Effector memory CD4-positive, alpha-beta T cell (primary cell): Measurements from ENCODE around the gene NFIA.

Source experiments
- DNase-seq, 3 donors: peaks; one replicate each; pipeline ENCODE4 v3.0.0-alpha.2; 2020
- H3K27ac ChIP-seq: 2 replicates; pipeline ENCODE4 v1.7.0; 2013; ENCODE audit warnings: mild to moderate bottlenecking, low read length, moderate library complexity; ENCODE audit not compliant: insufficient read depth, poor library complexity, severe bottlenecking
- H3K27me3 ChIP-seq: replicated peaks from 2 replicates; pipeline ENCODE4 v1.7.0; 2013; ENCODE audit warnings: mild to moderate bottlenecking, low read length; ENCODE audit not compliant: insufficient read depth, control insufficient read depth, poor library complexity, severe bottlenecking
- H3K36me3 ChIP-seq: 2 replicates; pipeline ENCODE4 v1.7.0; 2013; ENCODE audit warnings: mild to moderate bottlenecking, low read length, moderate library complexity; ENCODE audit not compliant: control insufficient read depth, insufficient read depth
- H3K4me1 ChIP-seq: 2 replicates; pipeline ENCODE4 v1.7.0; 2013; ENCODE audit warnings: low read length, mild to moderate bottlenecking; ENCODE audit not compliant: control insufficient read depth, insufficient read depth, poor library complexity, severe bottlenecking
- H3K4me3 ChIP-seq: 2 replicates; pipeline ENCODE4 v1.7.0; 2013; ENCODE audit warnings: low read length, low read depth, mild to moderate bottlenecking; ENCODE audit not compliant: insufficient read depth, poor library complexity, severe bottlenecking
- H3K9me3 ChIP-seq: 2 replicates; pipeline ENCODE4 v1.7.0; 2013; ENCODE audit warnings: mild to moderate bottlenecking, low read length, moderate library complexity; ENCODE audit not compliant: control insufficient read depth

NFIA gene

DNA sequence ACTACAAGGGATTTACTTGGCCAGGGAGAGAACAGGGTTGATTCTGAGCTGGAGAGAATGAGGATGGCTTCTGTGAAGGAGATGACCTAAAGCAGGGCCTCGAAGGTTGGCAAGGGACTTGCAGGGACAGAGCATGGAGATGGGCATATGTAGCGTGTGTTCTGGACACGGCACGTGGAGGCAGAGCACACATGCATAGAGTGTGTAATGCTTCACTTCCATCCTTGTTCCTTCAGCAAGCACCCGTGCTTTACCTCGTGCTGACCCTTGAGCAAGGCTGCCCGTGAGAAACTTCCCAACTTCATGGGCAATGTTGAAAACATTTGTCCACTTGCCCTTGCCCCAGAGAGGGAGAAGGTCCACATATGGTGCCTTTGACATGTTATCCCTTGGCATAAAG is 33.1 kb downstream of the NFIA start:
- H3K27ac ChIP-seq, result no peak overlapping the region
- H3K36me3 ChIP-seq, result no peaks in the 10 kb centered on the region
- H3K9me3 ChIP-seq, result no peaks in the 10 kb centered on the region
- DNase-seq, result no peak
- H3K4me1 ChIP-seq, result no peaks in the 10 kb centered on the region
- no peak overlapping the region for H3K4me3 ChIP-seq
- no peaks in the 10 kb centered on the region for H3K27me3 ChIP-seq

DNA sequence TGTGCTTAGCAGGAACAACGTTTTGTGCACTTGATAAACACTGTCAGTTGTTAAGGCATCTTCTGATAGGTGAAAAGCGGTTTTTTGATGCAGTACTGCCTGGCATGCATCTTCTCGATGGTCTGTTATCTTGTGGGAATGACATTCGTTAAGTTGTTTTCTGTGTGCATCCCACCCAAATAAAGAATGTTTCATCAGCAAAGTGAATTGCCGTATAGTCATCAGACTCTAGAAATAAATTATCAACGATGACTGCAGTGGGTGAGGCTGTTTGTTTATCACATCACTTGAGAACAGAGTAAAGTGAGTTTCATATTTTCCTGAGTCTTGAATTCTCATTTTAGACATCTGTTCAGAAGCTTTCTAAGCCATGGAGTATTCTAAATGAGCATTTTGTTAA is 34.1 kb downstream of the NFIA start:
- H3K27me3 ChIP-seq, result no peaks in the 10 kb centered on the region
- no peaks in the 10 kb centered on the region for H3K9me3 ChIP-seq
- H3K4me1 ChIP-seq, result no peaks in the 10 kb centered on the region
- no peak overlapping the region for H3K27ac ChIP-seq
- no peak for DNase-seq
- no peaks in the 10 kb centered on the region for H3K36me3 ChIP-seq
- H3K4me3 ChIP-seq, result no peak overlapping the region

DNA sequence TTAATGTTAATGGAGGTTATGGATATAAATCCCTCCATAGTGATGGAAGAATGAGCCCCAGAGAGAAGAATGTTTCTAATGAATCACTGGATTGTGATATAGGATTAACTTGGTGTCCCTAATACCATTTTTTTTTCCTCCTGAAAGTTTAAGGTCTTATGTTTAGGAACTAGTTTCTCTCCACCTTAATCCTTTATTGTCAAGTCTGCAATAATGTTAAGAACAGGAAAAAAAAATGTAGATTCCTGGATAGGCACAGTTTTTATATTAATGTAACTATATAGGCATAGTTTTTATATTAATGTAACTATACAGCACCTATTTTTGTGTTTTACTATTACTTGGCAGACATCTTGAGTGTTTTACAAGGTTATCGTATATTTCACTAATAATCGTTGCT is 34.9 kb downstream of the NFIA start:
- no peaks in the 10 kb centered on the region for H3K36me3 ChIP-seq
- DNase-seq, result no peak
- no peaks in the 10 kb centered on the region for H3K9me3 ChIP-seq
- no peaks in the 10 kb centered on the region for H3K27me3 ChIP-seq
- H3K4me3 ChIP-seq, result no peak overlapping the region
- H3K27ac ChIP-seq, result no peak overlapping the region
- H3K4me1 ChIP-seq, result no peaks in the 10 kb centered on the region

DNA sequence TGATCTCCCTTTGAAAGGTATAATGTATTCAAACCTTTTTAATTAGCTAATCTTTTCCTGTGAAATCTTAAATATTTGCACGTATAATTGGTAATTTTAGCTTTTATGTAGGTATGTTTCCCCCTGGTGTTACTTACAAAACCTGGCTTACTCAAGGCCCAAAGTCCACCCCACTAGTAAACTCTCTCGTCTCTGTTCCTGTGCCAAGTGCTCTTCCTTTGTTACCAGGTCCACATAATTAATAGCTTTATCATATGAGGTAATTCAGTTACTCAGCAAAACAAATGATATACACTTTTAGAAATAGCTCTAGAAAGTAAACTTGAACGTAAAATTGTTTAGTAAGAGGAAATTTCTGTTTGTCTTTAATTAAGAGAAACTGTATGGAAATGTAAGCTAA is 36.7 kb downstream of the NFIA start:
- Histone ChIP-seq H3K36me3 (no peaks in the 10 kb centered on the region), H3K9me3 (no peaks in the 10 kb centered on the region), H3K27me3 (no peaks in the 10 kb centered on the region), H3K4me3 (no peak overlapping the region), H3K27ac (no peak overlapping the region), H3K4me1 (no peaks in the 10 kb centered on the region)
- no peak for DNase-seq

DNA sequence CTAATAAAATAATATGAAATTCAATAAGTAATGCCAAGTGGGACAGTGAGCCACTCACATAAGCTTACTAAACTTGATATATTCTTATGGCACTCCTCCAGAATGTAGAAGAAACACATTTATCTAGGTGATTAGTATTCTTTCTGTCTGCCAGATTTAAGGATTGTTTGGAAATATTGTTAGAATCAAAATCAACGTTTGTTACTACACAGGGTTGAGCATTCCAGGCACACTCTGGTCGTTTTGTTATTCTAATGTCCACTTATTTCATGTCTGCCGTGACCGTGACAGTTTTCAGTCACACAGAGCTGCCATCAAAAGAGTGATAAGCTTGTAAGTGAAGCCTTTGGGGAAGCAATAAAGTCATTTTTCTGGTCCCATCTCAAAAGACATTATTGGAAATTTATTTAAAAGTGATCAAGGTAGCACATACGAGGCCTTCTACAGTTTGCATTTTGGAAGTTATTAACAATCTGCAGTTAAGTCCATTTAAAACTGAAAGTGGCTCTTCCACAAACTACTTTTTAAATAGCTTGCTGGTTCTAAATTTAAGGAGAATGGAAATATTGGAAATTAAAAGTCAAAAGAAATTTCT is 38.0 kb downstream of the NFIA start:
- H3K4me1 ChIP-seq, result no peaks in the 10 kb centered on the region
- no peaks in the 10 kb centered on the region for H3K27me3 ChIP-seq
- no peak for DNase-seq
- no peak overlapping the region for H3K27ac ChIP-seq
- no peaks in the 10 kb centered on the region for H3K9me3 ChIP-seq
- H3K36me3 ChIP-seq, result no peaks in the 10 kb centered on the region
- no peak overlapping the region for H3K4me3 ChIP-seq

DNA sequence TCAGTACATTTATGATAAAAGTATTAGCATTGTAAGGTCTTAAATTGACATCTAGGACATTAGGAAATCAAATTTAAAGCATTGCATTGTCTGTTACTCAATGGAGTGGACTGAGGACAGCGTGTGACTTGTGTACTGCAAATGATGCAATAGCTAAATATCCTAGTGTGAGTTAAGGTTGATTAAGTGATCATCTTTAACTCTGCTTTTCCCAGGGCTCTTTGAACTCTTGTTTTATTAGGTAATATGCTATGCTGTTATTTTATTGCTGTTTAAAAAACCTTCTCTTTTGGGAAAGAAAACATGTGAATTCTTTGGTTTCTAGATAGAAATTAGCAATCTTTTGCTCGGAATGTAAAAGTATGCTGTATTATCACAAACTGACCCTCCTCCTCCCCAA is 38.6 kb downstream of the NFIA start:
- no peak overlapping the region for H3K4me3 ChIP-seq

DNA sequence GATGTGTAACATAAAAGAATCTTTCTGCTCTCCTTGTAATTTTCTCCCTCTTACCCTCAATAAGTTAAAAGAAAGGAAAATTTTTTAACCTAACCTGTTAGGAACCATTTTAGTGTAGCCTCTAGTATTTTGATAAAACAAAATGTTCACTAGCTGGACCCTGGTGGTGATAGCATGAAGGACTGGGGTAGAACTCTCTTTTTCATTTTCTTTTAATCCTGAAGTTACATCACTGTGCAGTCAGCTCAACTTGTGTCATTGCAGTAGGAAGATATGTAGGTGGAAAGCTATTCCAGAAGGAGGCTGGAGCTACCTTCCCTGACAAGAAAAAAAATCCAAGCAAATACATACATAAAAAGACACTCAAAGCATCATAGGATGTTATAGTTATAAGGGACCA is 39.3 kb downstream of the NFIA start:
- no peak for DNase-seq
- no peaks in the 10 kb centered on the region for H3K4me1 ChIP-seq
- H3K27me3 ChIP-seq, result no peaks in the 10 kb centered on the region
- H3K36me3 ChIP-seq, result no peaks in the 10 kb centered on the region
- no peaks in the 10 kb centered on the region for H3K9me3 ChIP-seq
- H3K4me3 ChIP-seq, result no peak overlapping the region
- no peak overlapping the region for H3K27ac ChIP-seq

More for the DNA sequence above, 38.6 kb downstream of the NFIA start:
- Histone ChIP-seq H3K36me3 (no peaks in the 10 kb centered on the region), H3K4me1 (no peaks in the 10 kb centered on the region), H3K27ac (no peak overlapping the region), H3K9me3 (no peaks in the 10 kb centered on the region), H3K27me3 (no peaks in the 10 kb centered on the region)
- DNase-seq, result no peak

DNA sequence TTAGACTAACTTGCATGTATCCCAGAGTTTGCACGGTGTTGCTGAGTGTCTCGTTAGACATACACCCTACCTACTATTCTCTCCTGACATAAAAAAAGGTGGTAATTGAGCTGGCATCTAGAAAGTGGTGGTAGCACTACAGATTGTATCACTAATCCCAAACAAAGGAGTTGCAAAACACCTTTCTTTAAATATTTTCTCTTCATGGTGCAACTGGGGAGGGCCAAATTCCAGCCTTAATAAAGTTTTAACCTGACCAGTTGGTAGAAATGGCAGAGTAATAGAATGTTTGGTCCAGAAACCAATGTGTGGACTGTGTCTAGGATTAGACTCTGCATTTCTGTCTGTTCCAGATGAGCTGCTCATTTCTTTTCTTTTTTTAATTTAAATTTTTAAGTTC is 40.0 kb downstream of the NFIA start:
- H3K4me3 ChIP-seq, result no peak overlapping the region
- H3K4me1 ChIP-seq, result no peaks in the 10 kb centered on the region
- H3K36me3 ChIP-seq, result no peaks in the 10 kb centered on the region
- no peak overlapping the region for H3K27ac ChIP-seq
- H3K9me3 ChIP-seq, result no peaks in the 10 kb centered on the region
- no peaks in the 10 kb centered on the region for H3K27me3 ChIP-seq
- no peak for DNase-seq

DNA sequence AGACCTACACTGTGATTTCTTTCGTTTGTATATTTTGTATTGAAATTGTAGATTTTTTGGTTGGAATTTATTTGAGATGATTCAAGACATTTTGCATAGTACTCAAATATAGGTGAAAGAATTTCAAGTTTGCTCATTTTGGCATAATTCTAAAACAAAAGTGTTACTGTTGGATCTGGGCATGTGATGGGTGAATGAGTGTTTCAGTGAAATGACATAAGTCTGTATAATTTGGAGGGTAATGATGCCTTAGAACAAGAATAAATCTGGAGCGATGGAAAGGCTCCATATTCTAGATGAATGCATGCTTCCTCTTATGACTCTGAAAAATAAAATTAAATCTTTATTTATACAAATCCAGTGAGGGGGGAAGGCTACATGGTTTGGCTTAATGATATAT is 41.0 kb downstream of the NFIA start:
- Histone ChIP-seq H3K4me3 (no peak overlapping the region), H3K4me1 (no peaks in the 10 kb centered on the region), H3K27me3 (no peaks in the 10 kb centered on the region), H3K9me3 (no peaks in the 10 kb centered on the region), H3K27ac (no peak overlapping the region), H3K36me3 (no peaks in the 10 kb centered on the region)
- no peak for DNase-seq

DNA sequence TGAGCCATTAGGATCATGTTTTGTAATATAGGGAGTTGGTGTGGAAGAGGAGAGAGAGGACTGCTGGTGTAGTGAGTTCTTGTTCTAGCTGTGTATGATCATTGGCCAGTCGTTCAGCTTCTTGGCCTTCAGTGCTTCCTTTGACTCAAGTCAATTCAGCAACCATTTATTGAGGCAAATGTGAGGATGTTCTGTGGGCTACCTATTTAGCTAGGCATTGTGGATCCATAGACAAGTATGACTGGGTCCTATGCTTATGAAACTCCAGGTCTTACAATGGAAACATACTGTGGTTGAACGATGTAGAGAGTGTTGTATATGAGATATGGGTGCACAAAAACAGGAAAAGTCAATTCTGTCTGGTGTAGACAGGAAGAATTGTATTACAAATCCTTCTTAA is 41.7 kb downstream of the NFIA start:
- Histone ChIP-seq H3K36me3 (no peaks in the 10 kb centered on the region), H3K4me3 (no peak overlapping the region), H3K27me3 (no peaks in the 10 kb centered on the region), H3K9me3 (no peaks in the 10 kb centered on the region), H3K27ac (no peak overlapping the region), H3K4me1 (no peaks in the 10 kb centered on the region)
- DNase-seq, result no peak

DNA sequence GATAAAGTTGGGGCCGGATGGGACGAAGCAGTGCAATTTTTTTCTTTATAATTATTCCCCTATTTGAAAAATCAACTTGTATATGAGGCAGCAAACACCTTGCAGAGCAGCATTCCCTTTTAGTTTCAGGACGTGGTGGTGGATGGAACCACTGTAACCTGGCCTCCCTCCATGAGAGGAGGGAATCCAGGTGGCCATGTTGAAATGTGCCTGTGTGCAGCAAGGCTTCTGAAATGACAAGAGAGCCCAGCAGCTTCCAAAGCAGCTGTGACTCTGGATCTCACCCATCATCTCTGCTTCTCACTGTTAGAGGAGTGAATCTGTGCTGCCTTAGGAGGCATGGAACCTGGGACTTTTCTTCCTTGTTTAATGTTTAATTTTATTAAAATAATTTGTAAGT is 42.3 kb downstream of the NFIA start:
- Histone ChIP-seq H3K27ac (no peak overlapping the region), H3K27me3 (no peaks in the 10 kb centered on the region)

More for the DNA sequence above, 42.3 kb downstream of the NFIA start:
- DNase-seq, result no peak
- no peak overlapping the region for H3K4me3 ChIP-seq
- H3K4me1 ChIP-seq, result no peaks in the 10 kb centered on the region
- no peaks in the 10 kb centered on the region for H3K9me3 ChIP-seq
- no peaks in the 10 kb centered on the region for H3K36me3 ChIP-seq
